ENCODE measurements around the gene AP2M1.

GRCh38 chr3:184184546-184185230 lies 10.0 kb downstream of the AP2M1 start:
- TF ChIP-seq, protein P1, sequence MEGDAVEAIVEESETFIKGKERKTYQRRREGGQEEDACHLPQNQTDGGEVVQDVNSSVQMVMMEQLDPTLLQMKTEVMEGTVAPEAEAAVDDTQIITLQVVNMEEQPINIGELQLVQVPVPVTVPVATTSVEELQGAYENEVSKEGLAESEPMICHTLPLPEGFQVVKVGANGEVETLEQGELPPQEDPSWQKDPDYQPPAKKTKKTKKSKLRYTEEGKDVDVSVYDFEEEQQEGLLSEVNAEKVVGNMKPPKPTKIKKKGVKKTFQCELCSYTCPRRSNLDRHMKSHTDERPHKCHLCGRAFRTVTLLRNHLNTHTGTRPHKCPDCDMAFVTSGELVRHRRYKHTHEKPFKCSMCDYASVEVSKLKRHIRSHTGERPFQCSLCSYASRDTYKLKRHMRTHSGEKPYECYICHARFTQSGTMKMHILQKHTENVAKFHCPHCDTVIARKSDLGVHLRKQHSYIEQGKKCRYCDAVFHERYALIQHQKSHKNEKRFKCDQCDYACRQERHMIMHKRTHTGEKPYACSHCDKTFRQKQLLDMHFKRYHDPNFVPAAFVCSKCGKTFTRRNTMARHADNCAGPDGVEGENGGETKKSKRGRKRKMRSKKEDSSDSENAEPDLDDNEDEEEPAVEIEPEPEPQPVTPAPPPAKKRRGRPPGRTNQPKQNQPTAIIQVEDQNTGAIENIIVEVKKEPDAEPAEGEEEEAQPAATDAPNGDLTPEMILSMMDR (IDR thresholded peaks at IDR 0.05) = no peak
- TF ChIP-seq EP300 (IDR thresholded peaks at IDR 0.05) (no peak), POLR2AphosphoS5 (IDR thresholded peaks at IDR 0.05) (no peak)

Measured in esophagus muscularis mucosa (tissue), 4 donors.